Testis (tissue), 2 donors: ENCODE data around the gene CLCA2.

Experiments used
- CTCF ChIP-seq, 3 experiments: fragments of 450-650 bp in 2 of 3; fragments of 200-600 bp in 1 of 3; sonication (generic) in 1 of 3; IDR thresholded peaks; one replicate each; pipeline ENCODE4 v1.5.1; 2016 to 2019; ENCODE audit warnings: antibody characterized with exemption in 3 of 3, mild to moderate bottlenecking in 2 of 3, moderate library complexity in 1 of 3
- POLR2A ChIP-seq: fragments of 450-650 bp; IDR thresholded peaks from one replicate; pipeline ENCODE4 v1.6.1; 2017; ENCODE audit warnings: antibody characterized with exemption, mild to moderate bottlenecking, moderate library complexity

- TF ChIP-seq POLR2A (no peak), CTCF (IDR thresholded peaks at IDR 0.05) (no peak)
Measured at GRCh38 chr1:86429122-86429725, 5.3 kb downstream of the CLCA2 start.
